Mesothelial cell of epicardium (in vitro differentiated cells): Measurements from ENCODE around the gene FAM120A. TPM values are rescaled to one million over a fixed set of nuclear protein-coding genes. Genes with fewer than 3 reads are reported as not detected.
A peak's percentile ranks its signal among the peaks of the same experiment; 100 is the strongest.

Experiments
- DNase-seq, 2 experiments: peaks; one replicate each; pipeline ENCODE4 v3.0.0; 2021; ENCODE audit warnings: low spot score in 2 of 2; ENCODE audit not compliant: unreplicated experiment in 2 of 2
- H3K27ac Mint-ChIP-seq: 2 replicates; pipeline ENCODE4 v1.8.0; 2021; ENCODE audit warnings: mixed read lengths
- H3K27me3 Mint-ChIP-seq: 2 replicates; pipeline ENCODE4 v1.8.0; 2021; ENCODE audit warnings: low read depth, mixed read lengths
- H3K36me3 Mint-ChIP-seq: 2 replicates; pipeline ENCODE4 v1.8.0; 2021; ENCODE audit warnings: mixed read lengths
- H3K4me1 Mint-ChIP-seq: 2 replicates; pipeline ENCODE4 v1.8.0; 2021; ENCODE audit warnings: mixed read lengths
- H3K4me3 Mint-ChIP-seq: 2 replicates; pipeline ENCODE4 v1.8.0; 2021; ENCODE audit warnings: mild to moderate bottlenecking, moderate library complexity, mixed read lengths
- H3K9me3 Mint-ChIP-seq: 2 replicates; pipeline ENCODE4 v1.8.0; 2021; ENCODE audit warnings: mixed read lengths
- total RNA-seq: library from RNA; stranded (reverse); gene quantifications from 3 replicates; pipeline ENCODE4 v1.2.1, GENCODE V29; 2021
- TF ChIP-seq, protein P1 (sequence below): fragments of 200-600 bp; sonication (generic); IDR thresholded peaks from one replicate; pipeline ENCODE4 v1.5.0; 2021; ENCODE audit warnings: antibody characterized with exemption; ENCODE audit not compliant: unreplicated experiment

FAM120A gene
- total RNA-seq, 1 donor from 2014 or later = 59.4 TPM

- H3K36me3 Mint-ChIP-seq = no peaks in the 10 kb centered on the region
- peaks cover 30% of the 10 kb centered on the region for H3K4me1 Mint-ChIP-seq
- no peaks in the 10 kb centered on the region for H3K9me3 Mint-ChIP-seq
- no peak overlapping the region for H3K27ac Mint-ChIP-seq
- no peak for DNase-seq
- no peaks in the 10 kb centered on the region for H3K27me3 Mint-ChIP-seq
- H3K4me3 Mint-ChIP-seq = no peak overlapping the region
- TF ChIP-seq, protein P1, sequence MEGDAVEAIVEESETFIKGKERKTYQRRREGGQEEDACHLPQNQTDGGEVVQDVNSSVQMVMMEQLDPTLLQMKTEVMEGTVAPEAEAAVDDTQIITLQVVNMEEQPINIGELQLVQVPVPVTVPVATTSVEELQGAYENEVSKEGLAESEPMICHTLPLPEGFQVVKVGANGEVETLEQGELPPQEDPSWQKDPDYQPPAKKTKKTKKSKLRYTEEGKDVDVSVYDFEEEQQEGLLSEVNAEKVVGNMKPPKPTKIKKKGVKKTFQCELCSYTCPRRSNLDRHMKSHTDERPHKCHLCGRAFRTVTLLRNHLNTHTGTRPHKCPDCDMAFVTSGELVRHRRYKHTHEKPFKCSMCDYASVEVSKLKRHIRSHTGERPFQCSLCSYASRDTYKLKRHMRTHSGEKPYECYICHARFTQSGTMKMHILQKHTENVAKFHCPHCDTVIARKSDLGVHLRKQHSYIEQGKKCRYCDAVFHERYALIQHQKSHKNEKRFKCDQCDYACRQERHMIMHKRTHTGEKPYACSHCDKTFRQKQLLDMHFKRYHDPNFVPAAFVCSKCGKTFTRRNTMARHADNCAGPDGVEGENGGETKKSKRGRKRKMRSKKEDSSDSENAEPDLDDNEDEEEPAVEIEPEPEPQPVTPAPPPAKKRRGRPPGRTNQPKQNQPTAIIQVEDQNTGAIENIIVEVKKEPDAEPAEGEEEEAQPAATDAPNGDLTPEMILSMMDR = no peak
Measured at GRCh38 chr9:93458712-93459111, 7.2 kb downstream of the FAM120A start.

DNA sequence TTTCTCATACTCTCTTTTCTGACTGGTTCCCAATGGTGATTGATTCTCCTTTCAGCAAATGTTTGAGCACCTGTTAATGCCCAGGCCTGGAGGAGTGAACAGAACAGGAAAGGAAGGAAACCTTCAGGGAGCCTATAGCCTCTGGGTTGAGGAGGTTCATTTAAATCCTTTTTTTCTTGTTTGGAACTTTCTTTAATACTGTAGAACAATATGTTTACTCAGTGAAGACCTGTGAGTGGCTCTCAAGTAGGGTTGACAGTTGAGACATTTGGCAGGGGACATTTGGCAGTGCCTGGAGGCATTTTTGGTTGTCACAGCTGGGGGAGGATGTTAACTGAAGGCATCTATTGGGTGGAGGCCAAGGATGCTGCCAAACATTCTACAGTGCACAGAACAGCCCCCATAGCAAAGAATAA lies 8.0 kb downstream of the FAM120A start:
- Mint-ChIP-seq H3K27me3 (no peaks in the 10 kb centered on the region), H3K36me3 (no peaks in the 10 kb centered on the region), H3K4me1 (peaks cover 30% of the 10 kb centered on the region), H3K27ac (no peak overlapping the region), H3K4me3 (no peak overlapping the region), H3K9me3 (no peaks in the 10 kb centered on the region)
- TF ChIP-seq, protein P1 = no peak
- DNase-seq = no peak

- no peaks in the 10 kb centered on the region for H3K27me3 Mint-ChIP-seq
- peaks cover 35% of the 10 kb centered on the region for H3K4me1 Mint-ChIP-seq
- peak overlapping the region; percentile 27 for H3K27ac Mint-ChIP-seq
Measured at GRCh38 chr9:93460689-93461413, 9.4 kb downstream of the FAM120A start.

GRCh38 chr9:93461414-93461743 lies 9.9 kb downstream of the FAM120A start:
- H3K9me3 Mint-ChIP-seq = no peaks in the 10 kb centered on the region
- H3K4me3 Mint-ChIP-seq = no peak overlapping the region
- no peaks in the 10 kb centered on the region for H3K27me3 Mint-ChIP-seq
- no peak for DNase-seq
- H3K4me1 Mint-ChIP-seq = peaks cover 35% of the 10 kb centered on the region
- H3K36me3 Mint-ChIP-seq = no peaks in the 10 kb centered on the region
- TF ChIP-seq, protein P1 = no peak
- H3K27ac Mint-ChIP-seq = no peak overlapping the region

More at GRCh38 chr9:93460689-93461413, 9.4 kb downstream of the FAM120A start:
- DNase-seq = no peak
- H3K4me3 Mint-ChIP-seq = no peak overlapping the region
- TF ChIP-seq, protein P1 = no peak
- no peaks in the 10 kb centered on the region for H3K9me3 Mint-ChIP-seq
- no peaks in the 10 kb centered on the region for H3K36me3 Mint-ChIP-seq

GRCh38 chr9:93461821-93462220 lies 10.3 kb downstream of the FAM120A start:
- Mint-ChIP-seq H3K9me3 (no peaks in the 10 kb centered on the region), H3K4me1 (peaks cover 39% of the 10 kb centered on the region), H3K36me3 (no peaks in the 10 kb centered on the region), H3K27ac (no peak overlapping the region), H3K4me3 (no peak overlapping the region), H3K27me3 (no peaks in the 10 kb centered on the region)
- no peak for DNase-seq
- TF ChIP-seq, protein P1 = no peak
